Measurements from ENCODE around the gene CASTOR2. TPM values are rescaled to one million over a fixed set of nuclear protein-coding genes. Genes with fewer than 3 reads are reported as not detected.
"Not testable (repeated sequence)": the region's sequence is repeated elsewhere in the genome, so short reads cannot be mapped to it uniquely, and the experiment has no call there.

Gene CASTOR2
- total and polyA plus RNA-seq, 2 donors (not counting 3 experiments of a cell fraction or from before 2014, with no cell fraction given), result 9.6 to 25.1 TPM

DNA sequence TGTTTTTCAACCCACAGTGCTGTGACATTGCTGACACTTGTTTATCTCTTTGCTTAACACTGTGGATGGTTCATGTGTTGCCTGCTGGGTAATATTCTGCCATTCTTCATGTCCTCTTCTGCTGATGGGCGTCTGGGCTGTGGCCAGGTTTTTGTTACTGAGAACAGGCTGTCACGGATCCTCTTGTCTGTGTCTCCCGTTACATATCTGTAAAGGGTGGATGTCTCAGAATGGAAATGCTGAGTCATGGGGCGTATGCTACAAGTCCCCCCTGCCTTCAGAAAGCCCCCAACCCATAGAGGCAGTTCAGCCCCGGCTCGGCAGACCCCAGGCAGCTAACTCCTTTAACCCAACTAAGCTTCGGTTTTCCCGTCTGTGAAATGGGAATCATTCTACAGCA, 33.3 kb downstream of the CASTOR2 start:
- H2AFZ ChIP-seq (ENCODE audit: low read depth, low read length); H3K27ac ChIP-seq (ENCODE audit: insufficient read depth, low read depth, low read length); DNase-seq (ENCODE audit: low read depth, low spot score); H3K9me3 ChIP-seq (replicated peaks; ENCODE audit: control insufficient read depth, insufficient read depth, low read length); BruUV-seq (replicated peaks); H3K79me2 ChIP-seq (ENCODE audit: control insufficient read depth, insufficient read depth, low read length); H3K4me1 ChIP-seq (ENCODE audit: control insufficient read depth, extremely low read depth, insufficient read depth, low read length); H3K36me3 ChIP-seq (ENCODE audit: control insufficient read depth in 2 of 2, extremely low read depth in 1 of 2, insufficient read depth in 2 of 2, low read length in 2 of 2); POLR2A ChIA-PET; H3K9me1 ChIP-seq (replicated peaks; ENCODE audit: control insufficient read depth, extremely low read depth, insufficient read depth, low read length); H3K4me2 ChIP-seq (ENCODE audit: insufficient read depth, low read length); H3K27me3 ChIP-seq (ENCODE audit: control insufficient read depth in 2 of 2, insufficient read depth in 2 of 2, low read length in 2 of 2); CTCF ChIA-PET; FAIRE-seq; H3K4me3 ChIP-seq (replicated peaks in 1 of 3; ENCODE audit: insufficient read depth in 1 of 3, low read depth in 1 of 3, low read length in 3 of 3); H4K20me1 ChIP-seq (replicated peaks; ENCODE audit: control insufficient read depth, extremely low read depth, insufficient read depth, low read length); dilution Hi-C loops (cut with MboI; ENCODE audit: extremely low pct_ligation_motif_present, low sequenced_read_pairs); H3K9ac ChIP-seq (replicated peaks; ENCODE audit: extremely low read depth, insufficient read depth, low read length): not testable (repeated sequence)
- intact Hi-C loops (cut with micrococcal nuclease), result loop anchor here (2.0 kb wide), 1 partner anchor 75 kb away; the partner anchor contains the start of gene RCC1L

DNA sequence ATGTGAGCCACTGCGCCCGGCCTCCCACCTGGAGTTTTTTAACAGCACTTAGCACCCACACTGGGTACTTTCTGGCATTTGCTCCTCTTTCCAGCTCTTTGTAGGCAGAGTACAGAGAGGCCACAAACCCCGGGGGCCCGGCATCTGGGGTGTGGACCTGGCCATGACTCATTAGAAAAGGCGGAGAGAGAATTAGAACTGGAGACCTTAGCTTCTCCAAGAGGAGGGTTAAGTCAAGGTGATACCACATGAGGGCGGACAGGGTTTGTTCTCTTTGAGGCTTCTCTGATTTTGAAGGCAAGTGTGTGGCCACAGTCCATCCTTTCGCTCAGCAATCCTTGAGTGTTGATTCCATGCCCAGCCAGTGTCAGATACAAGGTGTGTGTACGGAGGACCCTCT, 36.9 kb downstream of the CASTOR2 start:
- H3K27me3 ChIP-seq (ENCODE audit: control insufficient read depth in 2 of 2, insufficient read depth in 2 of 2, low read length in 2 of 2); H3K4me3 ChIP-seq (replicated peaks in 1 of 3; ENCODE audit: insufficient read depth in 1 of 3, low read depth in 1 of 3, low read length in 3 of 3); POLR2A ChIA-PET; intact Hi-C loops (cut with micrococcal nuclease); H2AFZ ChIP-seq (ENCODE audit: low read depth, low read length); H3K9me3 ChIP-seq (replicated peaks; ENCODE audit: control insufficient read depth, insufficient read depth, low read length); H3K9me1 ChIP-seq (replicated peaks; ENCODE audit: control insufficient read depth, extremely low read depth, insufficient read depth, low read length); H3K79me2 ChIP-seq (ENCODE audit: control insufficient read depth, insufficient read depth, low read length); H4K20me1 ChIP-seq (replicated peaks; ENCODE audit: control insufficient read depth, extremely low read depth, insufficient read depth, low read length); H3K4me2 ChIP-seq (ENCODE audit: insufficient read depth, low read length); H3K4me1 ChIP-seq (ENCODE audit: control insufficient read depth, extremely low read depth, insufficient read depth, low read length); FAIRE-seq; CTCF ChIA-PET; DNase-seq (ENCODE audit: low read depth, low spot score); BruUV-seq (replicated peaks); H3K27ac ChIP-seq (ENCODE audit: insufficient read depth, low read depth, low read length); H3K36me3 ChIP-seq (ENCODE audit: control insufficient read depth in 2 of 2, extremely low read depth in 1 of 2, insufficient read depth in 2 of 2, low read length in 2 of 2); dilution Hi-C loops (cut with MboI; ENCODE audit: extremely low pct_ligation_motif_present, low sequenced_read_pairs); H3K9ac ChIP-seq (replicated peaks; ENCODE audit: extremely low read depth, insufficient read depth, low read length): not testable (repeated sequence)

DNA sequence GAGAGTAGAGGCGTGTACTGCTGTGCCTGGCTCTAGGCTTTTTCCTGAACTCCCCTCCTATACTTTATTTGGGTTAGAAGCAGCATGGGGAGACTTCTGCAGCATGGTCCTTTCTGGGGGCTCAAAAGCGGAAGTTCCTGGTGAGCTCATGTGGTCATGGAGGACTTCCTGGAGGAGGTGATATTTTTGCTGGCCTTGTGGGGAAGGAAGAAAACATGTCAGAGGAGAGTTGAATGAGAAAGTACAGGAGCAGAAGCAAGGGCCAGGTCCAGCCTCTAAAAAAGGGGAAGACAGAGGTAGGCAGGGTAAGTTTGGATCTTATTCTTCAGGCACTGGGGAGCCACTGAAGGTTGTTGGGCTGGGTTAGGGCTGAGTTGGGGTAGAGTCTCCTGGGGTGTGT, 45.5 kb downstream of the CASTOR2 start:
- CTCF ChIA-PET, result no interaction called here
- no peak for FAIRE-seq
- dilution Hi-C loops (cut with MboI; ENCODE audit: extremely low pct_ligation_motif_present, low sequenced_read_pairs), result no loop called here
- no peaks in the 10 kb centered on the region for H3K36me3 ChIP-seq (ENCODE audit: control insufficient read depth in 2 of 2, extremely low read depth in 1 of 2, insufficient read depth in 2 of 2, low read length in 2 of 2)
- H3K9me3 ChIP-seq (replicated peaks; ENCODE audit: control insufficient read depth, insufficient read depth, low read length), result no peaks in the 10 kb centered on the region
- DNase-seq (ENCODE audit: low read depth, low spot score), result no peak
- no peaks in the 10 kb centered on the region for H3K4me1 ChIP-seq (ENCODE audit: control insufficient read depth, extremely low read depth, insufficient read depth, low read length)
- TF ChIP-seq GATA2 (IDR thresholded peaks at IDR 0.05; ENCODE audit: insufficient read depth, insufficient read length, low read depth, low read length), result no peak
- TF ChIP-seq JUN (IDR thresholded peaks at IDR 0.05; ENCODE audit: borderline replicate concordance, insufficient read depth, insufficient read length, low read depth), result no peak
- no peak for TF ChIP-seq EZH2 (IDR thresholded peaks at IDR 0.05; ENCODE audit: borderline replicate concordance, low read depth, low read length, severe bottlenecking)
- TF ChIP-seq, protein P1, sequence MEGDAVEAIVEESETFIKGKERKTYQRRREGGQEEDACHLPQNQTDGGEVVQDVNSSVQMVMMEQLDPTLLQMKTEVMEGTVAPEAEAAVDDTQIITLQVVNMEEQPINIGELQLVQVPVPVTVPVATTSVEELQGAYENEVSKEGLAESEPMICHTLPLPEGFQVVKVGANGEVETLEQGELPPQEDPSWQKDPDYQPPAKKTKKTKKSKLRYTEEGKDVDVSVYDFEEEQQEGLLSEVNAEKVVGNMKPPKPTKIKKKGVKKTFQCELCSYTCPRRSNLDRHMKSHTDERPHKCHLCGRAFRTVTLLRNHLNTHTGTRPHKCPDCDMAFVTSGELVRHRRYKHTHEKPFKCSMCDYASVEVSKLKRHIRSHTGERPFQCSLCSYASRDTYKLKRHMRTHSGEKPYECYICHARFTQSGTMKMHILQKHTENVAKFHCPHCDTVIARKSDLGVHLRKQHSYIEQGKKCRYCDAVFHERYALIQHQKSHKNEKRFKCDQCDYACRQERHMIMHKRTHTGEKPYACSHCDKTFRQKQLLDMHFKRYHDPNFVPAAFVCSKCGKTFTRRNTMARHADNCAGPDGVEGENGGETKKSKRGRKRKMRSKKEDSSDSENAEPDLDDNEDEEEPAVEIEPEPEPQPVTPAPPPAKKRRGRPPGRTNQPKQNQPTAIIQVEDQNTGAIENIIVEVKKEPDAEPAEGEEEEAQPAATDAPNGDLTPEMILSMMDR (IDR thresholded peaks at IDR 0.05; ENCODE audit: extremely low read depth in 1 of 2, insufficient read depth in 1 of 2, low read depth in 1 of 2, low read length in 2 of 2), result no peak
- TF ChIP-seq, protein P2, sequence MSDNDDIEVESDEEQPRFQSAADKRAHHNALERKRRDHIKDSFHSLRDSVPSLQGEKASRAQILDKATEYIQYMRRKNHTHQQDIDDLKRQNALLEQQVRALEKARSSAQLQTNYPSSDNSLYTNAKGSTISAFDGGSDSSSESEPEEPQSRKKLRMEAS (IDR thresholded peaks at IDR 0.05; ENCODE audit: insufficient read depth, insufficient read length), result no peak
- TF ChIP-seq POLR2A (IDR thresholded peaks at IDR 0.05; ENCODE audit: low read depth, low read length), result no peak
- no peak for TF ChIP-seq FOS (IDR thresholded peaks at IDR 0.05; ENCODE audit: borderline replicate concordance, insufficient read depth, low read length)
- TF ChIP-seq MYC (IDR thresholded peaks at IDR 0.05; ENCODE audit: low read depth, low read length), result no peak
- TF ChIP-seq POLR2AphosphoS5 (IDR thresholded peaks at IDR 0.05; ENCODE audit: insufficient read depth, low read depth, low read length), result no peak
- no peaks in the 10 kb centered on the region for H3K9me1 ChIP-seq (replicated peaks; ENCODE audit: control insufficient read depth, extremely low read depth, insufficient read depth, low read length)
- no peak overlapping the region for H3K4me2 ChIP-seq (ENCODE audit: insufficient read depth, low read length)
- no peaks in the 10 kb centered on the region for H3K79me2 ChIP-seq (ENCODE audit: control insufficient read depth, insufficient read depth, low read length)
- H3K4me3 ChIP-seq (replicated peaks in 1 of 3; ENCODE audit: insufficient read depth in 1 of 3, low read depth in 1 of 3, low read length in 3 of 3), result no peak overlapping the region
- intact Hi-C loops (cut with micrococcal nuclease), result no loop called here
- no TSS peak for BruUV-seq (replicated peaks)
- H3K27me3 ChIP-seq (ENCODE audit: control insufficient read depth in 2 of 2, insufficient read depth in 2 of 2, low read length in 2 of 2), result no peaks in the 10 kb centered on the region
- no peak overlapping the region for H3K27ac ChIP-seq (ENCODE audit: insufficient read depth, low read depth, low read length)
- no peaks in the 10 kb centered on the region for H4K20me1 ChIP-seq (replicated peaks; ENCODE audit: control insufficient read depth, extremely low read depth, insufficient read depth, low read length)
- POLR2A ChIA-PET, result no interaction called here
- H2AFZ ChIP-seq (ENCODE audit: low read depth, low read length), result no peak overlapping the region
- no peak overlapping the region for H3K9ac ChIP-seq (replicated peaks; ENCODE audit: extremely low read depth, insufficient read depth, low read length)

Measured in endothelial cell of umbilical vein (primary cell).